Duodenal mucosa (tissue), 2 donors: Measurements from ENCODE around the gene DTWD2.
"Not testable (repeated sequence)": the region's sequence is repeated elsewhere in the genome, so short reads cannot be mapped to it uniquely, and the experiment has no call there.

Experiments
- H3K27ac ChIP-seq: one replicate; pipeline ENCODE4 v1.7.0; 2013; ENCODE audit warnings: low read depth, low read length
- H3K27me3 ChIP-seq, 2 donors: one replicate each; pipeline ENCODE4 v1.7.0; 2013; ENCODE audit warnings: low read length in 2 of 2, control low read depth in 1 of 2; ENCODE audit not compliant: insufficient read depth in 2 of 2, control insufficient read depth in 1 of 2
- H3K36me3 ChIP-seq, 2 donors: one replicate each; pipeline ENCODE4 v1.7.0; 2013; ENCODE audit warnings: low read length in 2 of 2, control low read depth in 1 of 2; ENCODE audit not compliant: insufficient read depth in 2 of 2, control insufficient read depth in 1 of 2
- H3K4me1 ChIP-seq, 2 donors: one replicate each; pipeline ENCODE4 v1.7.0; 2013; ENCODE audit warnings: low read length in 2 of 2, control low read depth in 1 of 2; ENCODE audit not compliant: insufficient read depth in 2 of 2, control insufficient read depth in 1 of 2
- H3K4me3 ChIP-seq, 2 donors: one replicate each; pipeline ENCODE4 v1.7.0; 2013; ENCODE audit warnings: low read length in 2 of 2, low read depth in 1 of 2
- H3K9ac ChIP-seq, 2 donors: one replicate each; pipeline ENCODE4 v1.7.0; 2013; ENCODE audit warnings: low read length in 2 of 2, low read depth in 1 of 2
- H3K9me3 ChIP-seq, 2 donors: one replicate each; pipeline ENCODE4 v1.7.0; 2013; ENCODE audit warnings: low read length in 2 of 2, control low read depth in 1 of 2; ENCODE audit not compliant: control insufficient read depth in 1 of 2

Gene DTWD2

GRCh38 chr5:118889165-118889564 is 99.2 kb downstream of the DTWD2 start:
- H3K4me3 ChIP-seq = no peak overlapping the region
- no peaks in the 10 kb centered on the region for H3K9me3 ChIP-seq
- no peak overlapping the region for H3K9ac ChIP-seq
- no peak overlapping the region for H3K27ac ChIP-seq
- H3K36me3 ChIP-seq = no peaks in the 10 kb centered on the region
- H3K4me1 ChIP-seq = no peaks in the 10 kb centered on the region
- H3K27me3 ChIP-seq = no peaks in the 10 kb centered on the region

DNA sequence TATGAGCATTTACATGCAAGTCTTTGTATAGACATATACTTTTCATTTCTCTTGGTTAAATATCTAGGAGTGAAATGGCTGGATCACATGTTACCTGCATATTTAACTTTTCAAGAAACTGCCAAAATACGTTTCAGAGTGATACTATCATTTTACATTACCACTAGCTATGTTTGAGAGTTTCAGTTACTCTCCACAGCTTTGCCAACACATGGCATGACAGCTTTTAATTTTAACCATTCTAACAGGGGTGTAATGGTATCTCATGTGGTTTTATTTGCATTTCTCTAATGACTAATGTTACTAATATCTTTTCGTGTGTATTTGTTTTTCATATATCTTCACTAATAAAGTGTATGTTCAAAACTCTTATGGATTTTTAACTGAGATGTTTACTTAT is 99.8 kb downstream of the DTWD2 start:
- Histone ChIP-seq H3K27me3 (no peaks in the 10 kb centered on the region), H3K36me3 (no peaks in the 10 kb centered on the region), H3K4me3 (no peak overlapping the region), H3K4me1 (no peaks in the 10 kb centered on the region), H3K9ac (no peak overlapping the region), H3K27ac (no peak overlapping the region), H3K9me3 (no peaks in the 10 kb centered on the region)

DNA sequence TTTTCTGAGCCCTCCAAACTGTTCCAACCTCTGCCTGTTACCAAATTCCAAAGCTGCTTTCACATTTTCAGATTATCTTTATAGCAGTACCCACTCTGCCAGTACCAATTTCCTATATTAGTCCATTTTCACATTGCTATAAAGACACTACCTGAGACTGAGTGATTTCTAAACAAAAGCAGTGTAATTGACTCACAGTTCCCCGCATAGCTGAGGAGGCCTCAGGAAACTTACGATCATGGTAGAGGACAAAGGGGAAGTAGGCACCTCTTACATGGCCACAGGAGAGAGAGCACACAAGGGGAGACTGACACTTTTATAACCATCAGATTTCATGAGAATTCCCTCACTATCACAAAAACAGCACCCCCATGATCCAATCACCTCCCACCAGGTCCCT is 105.0 kb downstream of the DTWD2 start:
- Histone ChIP-seq H3K9me3 (peaks cover under 1 to 10% of the 10 kb centered on the region in 2 donors), H3K27ac (no peak overlapping the region), H3K4me3 (no peak overlapping the region), H3K36me3 (no peaks in the 10 kb centered on the region), H3K9ac (no peak overlapping the region), H3K4me1 (no peaks in the 10 kb centered on the region), H3K27me3 (no peaks in the 10 kb centered on the region)

DNA sequence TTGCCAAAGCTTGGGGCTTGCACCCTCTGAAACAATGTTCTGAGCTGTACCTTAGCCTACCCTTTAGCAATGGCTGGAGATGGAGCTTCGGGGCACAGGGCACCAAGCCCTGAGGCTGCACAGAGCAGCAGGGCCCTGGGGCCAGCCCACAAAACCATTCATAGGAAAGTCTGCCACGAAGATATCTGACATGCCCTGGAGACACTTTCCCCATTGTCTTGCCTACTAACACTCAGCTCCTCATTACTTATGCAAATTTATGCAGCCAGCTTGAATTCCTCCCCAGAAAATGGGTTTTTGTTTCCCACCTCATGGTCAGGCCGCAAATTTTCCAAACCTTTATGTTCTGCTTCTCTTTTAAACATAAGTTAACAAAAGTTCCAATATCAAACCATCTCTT is 105.7 kb downstream of the DTWD2 start:
- Histone ChIP-seq H3K4me1 (no peaks in the 10 kb centered on the region), H3K9ac (no peak overlapping the region), H3K9me3 (peaks cover 7 to 17% of the 10 kb centered on the region in 2 donors), H3K27ac (no peak overlapping the region), H3K27me3 (no peaks in the 10 kb centered on the region), H3K36me3 (no peaks in the 10 kb centered on the region), H3K4me3 (no peak overlapping the region)

DNA sequence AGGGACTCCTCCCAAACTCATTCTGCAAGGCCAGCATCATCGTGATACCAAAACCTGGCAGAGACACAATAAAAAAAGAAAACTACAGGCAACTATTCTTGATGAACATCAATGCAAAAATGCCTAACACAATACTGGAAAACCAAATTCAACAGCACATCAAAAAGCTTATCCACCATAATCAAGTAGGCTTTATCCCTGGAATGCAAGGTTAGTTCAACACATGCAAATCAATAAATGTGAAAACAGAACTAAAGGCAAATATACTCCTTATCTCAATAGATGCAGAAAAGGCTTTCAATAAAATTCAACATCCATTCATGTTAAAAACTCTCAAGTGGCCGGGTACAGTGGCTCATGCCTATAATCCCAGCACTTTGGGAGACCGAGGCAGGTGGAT is 111.5 kb downstream of the DTWD2 start:
- not testable (repeated sequence) for H3K27ac ChIP-seq, H3K27me3 ChIP-seq, H3K4me1 ChIP-seq, H3K4me3 ChIP-seq, H3K36me3 ChIP-seq, H3K9ac ChIP-seq
- peaks cover 14 to 26% of the 10 kb centered on the region in 2 donors for H3K9me3 ChIP-seq

DNA sequence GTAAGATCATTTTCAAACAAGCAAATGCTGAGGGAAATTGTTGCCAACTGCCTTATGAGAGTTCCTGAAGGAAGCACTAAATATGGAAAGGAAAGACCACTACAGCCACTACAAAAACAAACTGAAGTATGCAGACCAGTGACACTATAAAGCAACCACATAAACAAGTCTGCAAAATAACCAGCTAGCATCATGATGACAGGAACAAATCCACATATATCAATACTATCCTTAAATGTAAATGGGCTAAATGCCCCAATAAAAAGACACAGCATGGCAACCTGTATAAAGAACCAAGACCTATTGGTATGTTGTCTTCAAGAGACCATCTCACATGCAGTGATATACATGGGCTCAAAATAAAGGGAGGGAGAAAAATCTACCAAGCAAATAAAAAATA is 113.2 kb downstream of the DTWD2 start:
- peaks cover 14 to 26% of the 10 kb centered on the region in 2 donors for H3K9me3 ChIP-seq
- no peaks in the 10 kb centered on the region for H3K36me3 ChIP-seq
- H3K9ac ChIP-seq = no peak overlapping the region
- no peaks in the 10 kb centered on the region for H3K27me3 ChIP-seq
- H3K4me1 ChIP-seq = no peaks in the 10 kb centered on the region
- H3K27ac ChIP-seq = no peak overlapping the region
- no peak overlapping the region for H3K4me3 ChIP-seq

GRCh38 chr5:118873417-118873816 is 114.9 kb downstream of the DTWD2 start:
- Histone ChIP-seq H3K4me1 (no peaks in the 10 kb centered on the region), H3K9ac (no peak overlapping the region), H3K4me3 (no peak overlapping the region), H3K27ac (no peak overlapping the region), H3K36me3 (no peaks in the 10 kb centered on the region), H3K9me3 (peaks cover 14 to 16% of the 10 kb centered on the region in 2 donors), H3K27me3 (no peaks in the 10 kb centered on the region)

GRCh38 chr5:118863345-118863744 is 125.0 kb downstream of the DTWD2 start:
- Histone ChIP-seq H3K27me3 (no peaks in the 10 kb centered on the region), H3K27ac (no peak overlapping the region), H3K36me3 (no peaks in the 10 kb centered on the region)

GRCh38 chr5:118862596-118862995 is 125.8 kb downstream of the DTWD2 start:
- no peak overlapping the region for H3K27ac ChIP-seq
- H3K9me3 ChIP-seq = no peaks in the 10 kb centered on the region
- no peak overlapping the region for H3K4me3 ChIP-seq
- H3K27me3 ChIP-seq = no peaks in the 10 kb centered on the region
- H3K36me3 ChIP-seq = no peaks in the 10 kb centered on the region
- no peak overlapping the region for H3K9ac ChIP-seq
- no peaks in the 10 kb centered on the region for H3K4me1 ChIP-seq

More at GRCh38 chr5:118863345-118863744, 125.0 kb downstream of the DTWD2 start:
- H3K9me3 ChIP-seq = no peaks in the 10 kb centered on the region
- H3K4me3 ChIP-seq = no peak overlapping the region
- no peak overlapping the region for H3K9ac ChIP-seq
- no peaks in the 10 kb centered on the region for H3K4me1 ChIP-seq

- Histone ChIP-seq H3K27ac (no peak overlapping the region), H3K4me3 (no peak overlapping the region), H3K4me1 (no peaks in the 10 kb centered on the region), H3K36me3 (no peaks in the 10 kb centered on the region), H3K27me3 (no peaks in the 10 kb centered on the region), H3K9ac (no peak overlapping the region), H3K9me3 (no peaks in the 10 kb centered on the region)
Measured at GRCh38 chr5:118857700-118858099, 130.6 kb downstream of the DTWD2 start.

DNA sequence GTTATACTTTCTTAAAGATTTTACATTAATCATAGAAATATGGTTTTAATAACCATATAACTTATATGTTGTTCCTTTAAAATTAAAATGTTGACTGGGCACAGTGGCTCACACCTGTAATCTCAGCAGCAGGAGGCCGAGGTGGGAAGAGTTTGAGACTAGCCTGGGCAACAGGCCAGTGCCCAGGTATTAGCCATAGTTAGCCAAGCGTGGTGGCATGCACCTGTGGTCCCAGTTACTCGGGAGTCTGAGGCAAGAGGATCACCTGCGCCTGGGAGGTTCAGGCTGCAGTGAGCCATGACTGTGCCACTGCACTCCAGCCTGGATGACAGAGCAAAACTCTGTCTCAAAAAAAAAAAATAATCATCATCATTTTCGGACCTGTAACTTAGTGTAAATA is 133.5 kb downstream of the DTWD2 start:
- Histone ChIP-seq H3K4me3 (no peak overlapping the region), H3K9ac (no peak overlapping the region), H3K27me3 (no peaks in the 10 kb centered on the region), H3K36me3 (no peaks in the 10 kb centered on the region), H3K4me1 (no peaks in the 10 kb centered on the region), H3K27ac (no peak overlapping the region), H3K9me3 (peaks cover 7% of the 10 kb centered on the region in 2 donors)
